DOHH2 (cell line): Measurements from ENCODE around the gene PAPLN.

Source experiments
- EZH2phosphoT487 ChIP-seq: fragments of 200-600 bp; sonication (generic); IDR thresholded peaks from 2 replicates; pipeline ENCODE4 v1.6.1; 2017; ENCODE audit warnings: borderline replicate concordance, mild to moderate bottlenecking, antibody characterized with exemption, low read length, moderate library complexity, mixed read lengths
- TF ChIP-seq, protein P1 (sequence below): fragments of 200-600 bp; sonication (generic); IDR thresholded peaks from one replicate; pipeline ENCODE4 v1.5.1; 2014; ENCODE audit warnings: antibody characterized with exemption, mild to moderate bottlenecking, low read depth, low read length; ENCODE audit not compliant: poor library complexity, severe bottlenecking

DNA sequence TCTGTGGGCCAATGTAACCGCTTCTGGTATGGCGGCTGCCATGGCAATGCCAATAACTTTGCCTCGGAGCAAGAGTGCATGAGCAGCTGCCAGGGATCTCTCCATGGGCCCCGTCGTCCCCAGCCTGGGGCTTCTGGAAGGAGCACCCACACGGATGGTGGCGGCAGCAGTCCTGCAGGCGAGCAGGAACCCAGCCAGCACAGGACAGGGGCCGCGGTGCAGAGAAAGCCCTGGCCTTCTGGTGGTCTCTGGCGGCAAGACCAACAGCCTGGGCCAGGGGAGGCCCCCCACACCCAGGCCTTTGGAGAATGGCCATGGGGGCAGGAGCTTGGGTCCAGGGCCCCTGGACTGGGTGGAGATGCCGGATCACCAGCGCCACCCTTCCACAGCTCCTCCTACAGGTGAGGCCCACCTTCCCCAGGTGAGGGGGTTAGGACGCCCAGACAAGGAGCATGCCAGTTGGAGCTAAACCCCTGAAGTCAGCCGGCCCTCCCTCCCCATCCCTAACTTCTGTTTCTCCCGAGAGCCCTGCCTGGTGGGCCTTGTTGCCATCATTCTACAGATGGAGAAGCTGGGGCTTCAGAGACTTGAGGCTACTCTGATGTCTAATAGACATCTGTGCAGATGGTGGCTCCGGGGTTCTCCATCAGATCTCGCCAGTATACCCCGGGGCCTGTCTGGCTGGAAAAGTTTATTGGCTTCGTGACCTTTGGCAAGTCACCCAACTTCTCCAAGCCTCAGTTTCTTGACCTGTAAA is 25.3 kb downstream of the PAPLN start:
- TF ChIP-seq, protein P1, sequence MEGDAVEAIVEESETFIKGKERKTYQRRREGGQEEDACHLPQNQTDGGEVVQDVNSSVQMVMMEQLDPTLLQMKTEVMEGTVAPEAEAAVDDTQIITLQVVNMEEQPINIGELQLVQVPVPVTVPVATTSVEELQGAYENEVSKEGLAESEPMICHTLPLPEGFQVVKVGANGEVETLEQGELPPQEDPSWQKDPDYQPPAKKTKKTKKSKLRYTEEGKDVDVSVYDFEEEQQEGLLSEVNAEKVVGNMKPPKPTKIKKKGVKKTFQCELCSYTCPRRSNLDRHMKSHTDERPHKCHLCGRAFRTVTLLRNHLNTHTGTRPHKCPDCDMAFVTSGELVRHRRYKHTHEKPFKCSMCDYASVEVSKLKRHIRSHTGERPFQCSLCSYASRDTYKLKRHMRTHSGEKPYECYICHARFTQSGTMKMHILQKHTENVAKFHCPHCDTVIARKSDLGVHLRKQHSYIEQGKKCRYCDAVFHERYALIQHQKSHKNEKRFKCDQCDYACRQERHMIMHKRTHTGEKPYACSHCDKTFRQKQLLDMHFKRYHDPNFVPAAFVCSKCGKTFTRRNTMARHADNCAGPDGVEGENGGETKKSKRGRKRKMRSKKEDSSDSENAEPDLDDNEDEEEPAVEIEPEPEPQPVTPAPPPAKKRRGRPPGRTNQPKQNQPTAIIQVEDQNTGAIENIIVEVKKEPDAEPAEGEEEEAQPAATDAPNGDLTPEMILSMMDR = no peak
- TF ChIP-seq EZH2phosphoT487 = no peak
